ENCODE data around the gene MAP4K4.
"Not testable (repeated sequence)": the region's sequence is repeated elsewhere in the genome, so short reads cannot be mapped to it uniquely, and the experiment has no call there.

MAP4K4 gene

GRCh38 chr2:101748000-101748399, 50.5 kb downstream of the MAP4K4 start:
- DNase-seq (ENCODE audit: extremely low read depth, insufficient read length), result no peak
- no peak overlapping the region for H3K4me3 ChIP-seq (replicated peaks; ENCODE audit: low read depth, low read length)
- no peak for TF ChIP-seq CTCF (IDR thresholded peaks at IDR 0.05; ENCODE audit: insufficient read depth, low read length, poor library complexity, severe bottlenecking)

GRCh38 chr2:101748462-101748861, 51.0 kb downstream of the MAP4K4 start:
- H3K27me3 ChIP-seq (replicated peaks; ENCODE audit: control insufficient read depth, insufficient read depth, low read length); H3K4me3 ChIP-seq (replicated peaks; ENCODE audit: low read depth, low read length); H3K36me3 ChIP-seq (ENCODE audit: control insufficient read depth, insufficient read depth, low read length); DNase-seq (ENCODE audit: extremely low read depth, insufficient read length): not testable (repeated sequence)

More at GRCh38 chr2:101748000-101748399, 50.5 kb downstream of the MAP4K4 start:
- Histone ChIP-seq H3K36me3 (ENCODE audit: control insufficient read depth, insufficient read depth, low read length) (no peaks in the 10 kb centered on the region), H3K27me3 (replicated peaks; ENCODE audit: control insufficient read depth, insufficient read depth, low read length) (no peaks in the 10 kb centered on the region)

- no peaks in the 10 kb centered on the region for H3K36me3 ChIP-seq (ENCODE audit: control insufficient read depth, insufficient read depth, low read length)
- no peak for TF ChIP-seq CTCF (IDR thresholded peaks at IDR 0.05; ENCODE audit: insufficient read depth, low read length, poor library complexity, severe bottlenecking)
- no peak for DNase-seq (ENCODE audit: extremely low read depth, insufficient read length)
- no peaks in the 10 kb centered on the region for H3K27me3 ChIP-seq (replicated peaks; ENCODE audit: control insufficient read depth, insufficient read depth, low read length)
- no peak overlapping the region for H3K4me3 ChIP-seq (replicated peaks; ENCODE audit: low read depth, low read length)
Observed at GRCh38 chr2:101750688-101751087, 53.2 kb downstream of the MAP4K4 start.

GRCh38 chr2:101751276-101751815, 53.8 kb downstream of the MAP4K4 start:
- H3K4me3 ChIP-seq (replicated peaks; ENCODE audit: low read depth, low read length), result no peak overlapping the region
- DNase-seq (ENCODE audit: extremely low read depth, insufficient read length), result no peak

GRCh38 chr2:101751875-101752619, 54.5 kb downstream of the MAP4K4 start:
- Histone ChIP-seq H3K36me3 (ENCODE audit: control insufficient read depth, insufficient read depth, low read length) (no peaks in the 10 kb centered on the region), H3K4me3 (replicated peaks; ENCODE audit: low read depth, low read length) (no peak overlapping the region), H3K27me3 (replicated peaks; ENCODE audit: control insufficient read depth, insufficient read depth, low read length) (no peaks in the 10 kb centered on the region)
- no peak for DNase-seq (ENCODE audit: extremely low read depth, insufficient read length)
- no peak for TF ChIP-seq CTCF (IDR thresholded peaks at IDR 0.05; ENCODE audit: insufficient read depth, low read length, poor library complexity, severe bottlenecking)

More at GRCh38 chr2:101751276-101751815, 53.8 kb downstream of the MAP4K4 start:
- no peaks in the 10 kb centered on the region for H3K27me3 ChIP-seq (replicated peaks; ENCODE audit: control insufficient read depth, insufficient read depth, low read length)
- no peak for TF ChIP-seq CTCF (IDR thresholded peaks at IDR 0.05; ENCODE audit: insufficient read depth, low read length, poor library complexity, severe bottlenecking)
- no peaks in the 10 kb centered on the region for H3K36me3 ChIP-seq (ENCODE audit: control insufficient read depth, insufficient read depth, low read length)

GRCh38 chr2:101752716-101753616, 55.5 kb downstream of the MAP4K4 start:
- no peak for TF ChIP-seq CTCF (IDR thresholded peaks at IDR 0.05; ENCODE audit: insufficient read depth, low read length, poor library complexity, severe bottlenecking)
- DNase-seq (ENCODE audit: extremely low read depth, insufficient read length), result no peak
- H3K27me3 ChIP-seq (replicated peaks; ENCODE audit: control insufficient read depth, insufficient read depth, low read length), result no peaks in the 10 kb centered on the region
- H3K4me3 ChIP-seq (replicated peaks; ENCODE audit: low read depth, low read length), result no peak overlapping the region
- no peaks in the 10 kb centered on the region for H3K36me3 ChIP-seq (ENCODE audit: control insufficient read depth, insufficient read depth, low read length)
